IMR-90 (cell line): Measurements from ENCODE around the gene AGPS. TPM values are rescaled to one million over a fixed set of nuclear protein-coding genes. Genes with fewer than 3 reads are reported as not detected.

ENCODE experiments used
- ATAC-seq: fragments of 200-7000 bp; cut with Tn5 transposase; 2 replicates; pipeline ENCODE4 v1.9.1; 2020; ENCODE audit warnings: low read depth, mild to moderate bottlenecking, moderate library complexity
- BruUV-seq: library from RNA; stranded (reverse); fragments of 400-500 nt; replicated peaks from 2 replicates; lab custom pipeline; 2021; lab: Mats Ljungman, UMichigan
- CTCF ChIA-PET: fragments of 300-600 bp; formaldehyde crosslinking; extraction: SDS; loops from one replicate; lab custom pipeline; 2021; ENCODE audit warnings: antibody characterized with exemption; lab: Yijun Ruan, JAX
- POLR2A ChIA-PET: fragments of 300-600 bp; sonication (Branson Sonifier 250); formaldehyde crosslinking; loops from one replicate; lab custom pipeline; 2022; ENCODE audit warnings: antibody characterized with exemption; ENCODE audit not compliant: unreplicated experiment; lab: Charles Lee
- DNase-seq: peaks from one replicate; pipeline ENCODE4 v3.0.0; 2013
- H2AFZ ChIP-seq: replicated peaks from 2 replicates; pipeline ENCODE3; 2013; ENCODE audit warnings: low read length, mild to moderate bottlenecking; ENCODE audit not compliant: poor library complexity
- H2AK5ac ChIP-seq: 2 replicates; pipeline ENCODE4 v1.6.1; 2013; ENCODE audit warnings: low read depth, low read length, inconsistent platforms
- H2AK9ac ChIP-seq: replicated peaks from 2 replicates; pipeline ENCODE3; 2013; ENCODE audit warnings: mild to moderate bottlenecking, low read depth, low read length, moderate library complexity; ENCODE audit not compliant: poor library complexity
- H2BK120ac ChIP-seq: 2 replicates; pipeline ENCODE4 v1.6.1; 2013; ENCODE audit warnings: low read depth, low read length, inconsistent platforms
- H2BK15ac ChIP-seq: 3 replicates; pipeline ENCODE4 v1.6.1; 2013; ENCODE audit warnings: low read depth, low read length, inconsistent platforms
- H2BK20ac ChIP-seq: 2 replicates; pipeline ENCODE4 v1.6.1; 2013; ENCODE audit warnings: low read depth, mild to moderate bottlenecking, inconsistent platforms, low read length, moderate library complexity
- H2BK5ac ChIP-seq: 2 replicates; pipeline ENCODE4 v1.6.1; 2013; ENCODE audit warnings: mild to moderate bottlenecking, low read depth, low read length, inconsistent platforms; ENCODE audit not compliant: poor library complexity, severe bottlenecking
- H3K14ac ChIP-seq: replicated peaks from 2 replicates; pipeline ENCODE4 v1.6.1; 2013; ENCODE audit warnings: low read depth, low read length, inconsistent platforms
- H3K18ac ChIP-seq: 2 replicates; pipeline ENCODE4 v1.6.1; 2013; ENCODE audit warnings: low read depth, low read length, control low read depth
- H3K23ac ChIP-seq: 2 replicates; pipeline ENCODE4 v1.6.1; 2013; ENCODE audit warnings: low read depth, low read length, inconsistent platforms
- H3K27ac ChIP-seq: 2 replicates; pipeline ENCODE4 v1.5.1; 2013; ENCODE audit warnings: mild to moderate bottlenecking, control low read depth, low read length; ENCODE audit not compliant: insufficient read depth
- H3K27me3 ChIP-seq: 2 replicates; pipeline ENCODE4 v1.6.1; 2013; ENCODE audit warnings: low read length; ENCODE audit not compliant: control insufficient read depth, insufficient read depth
- H3K36me3 ChIP-seq: 2 replicates; pipeline ENCODE4 v1.6.1; 2013; ENCODE audit warnings: low read length, mixed read lengths; ENCODE audit not compliant: control insufficient read depth, insufficient read depth
- H3K4ac ChIP-seq: 2 replicates; pipeline ENCODE4 v1.6.1; 2013; ENCODE audit warnings: low read depth, low read length, inconsistent platforms
- H3K4me1 ChIP-seq: 2 replicates; pipeline ENCODE4 v1.6.1; 2013; ENCODE audit warnings: low read length, mixed read lengths; ENCODE audit not compliant: control insufficient read depth, insufficient read depth
- H3K4me2 ChIP-seq: 2 replicates; pipeline ENCODE4 v1.6.1; 2013; ENCODE audit warnings: low read depth, mild to moderate bottlenecking, control low read depth, low read length, moderate library complexity
- H3K4me3 ChIP-seq: 2 replicates; pipeline ENCODE4 v1.5.1; 2013; ENCODE audit warnings: low read depth, mild to moderate bottlenecking, control low read depth, low read length, moderate library complexity; ENCODE audit not compliant: insufficient read depth
- H3K56ac ChIP-seq: 2 replicates; pipeline ENCODE4 v1.6.1; 2013; ENCODE audit warnings: low read length, inconsistent platforms; ENCODE audit not compliant: insufficient read depth; ENCODE audit errors: extremely low read depth
- H3K79me1 ChIP-seq, 2 experiments: 2 replicates each; pipeline ENCODE4 v1.6.1; 2013; ENCODE audit warnings: low read length in 2 of 2, inconsistent platforms in 1 of 2, low read depth in 1 of 2
- H3K9ac ChIP-seq: 2 replicates; pipeline ENCODE4 v1.6.1; 2013; ENCODE audit warnings: low read depth, low read length, control low read depth
- H3K9me1 ChIP-seq: 2 replicates; pipeline ENCODE4 v1.6.1; 2013; ENCODE audit warnings: low read length, inconsistent platforms; ENCODE audit not compliant: insufficient read depth
- H3K9me3 ChIP-seq: 2 replicates; pipeline ENCODE4 v1.6.1; 2013; ENCODE audit warnings: low read length; ENCODE audit not compliant: control insufficient read depth, insufficient read depth
- H4K20me1 ChIP-seq: 2 replicates; pipeline ENCODE4 v1.6.1; 2013; ENCODE audit warnings: low read length, inconsistent platforms; ENCODE audit not compliant: insufficient read depth
- H4K5ac ChIP-seq: 2 replicates; pipeline ENCODE4 v1.6.1; 2013; ENCODE audit warnings: mild to moderate bottlenecking, low read depth, low read length, control low read depth
- H4K8ac ChIP-seq, 2 experiments: 2 replicates each; pipeline ENCODE4 v1.6.1; 2013; ENCODE audit warnings: low read depth in 2 of 2, low read length in 2 of 2, control low read depth in 1 of 2, inconsistent platforms in 1 of 2
- H4K91ac ChIP-seq: 2 replicates; pipeline ENCODE4 v1.6.1; 2013; ENCODE audit warnings: low read depth, low read length, inconsistent platforms; ENCODE audit not compliant: insufficient read depth
- CEBPB ChIP-seq: IDR thresholded peaks from 2 replicates; pipeline ENCODE4 v1.6.1; 2012; ENCODE audit warnings: low read depth, low read length, improper control_type of control experiment
- CHD1 ChIP-seq: IDR thresholded peaks from 2 replicates; pipeline ENCODE4 v1.6.1; 2012; ENCODE audit warnings: low read depth, low read length, improper control_type of control experiment
- FOS ChIP-seq: fragments of 150-350 bp; IDR thresholded peaks from 2 replicates; pipeline ENCODE4 v1.6.1; 2016; ENCODE audit warnings: low read depth, low read length
- MAFK ChIP-seq: IDR thresholded peaks from 2 replicates; pipeline ENCODE4 v1.6.1; 2012; ENCODE audit warnings: low read depth, low read length, improper control_type of control experiment
- MXI1 ChIP-seq: IDR thresholded peaks from 2 replicates; pipeline ENCODE4 v1.6.1; 2012; ENCODE audit warnings: low read depth, mild to moderate bottlenecking, low read length, moderate library complexity, borderline replicate concordance
- NFE2L2 ChIP-seq: fragments of 150-350 bp; IDR thresholded peaks from 2 replicates; pipeline ENCODE4 v1.6.1; 2016; ENCODE audit warnings: low read depth, mild to moderate bottlenecking, low read length
- POLR2A ChIP-seq: IDR thresholded peaks from 2 replicates; pipeline ENCODE4 v1.6.1; 2012; ENCODE audit warnings: mild to moderate bottlenecking, low read depth, low read length
- RAD21 ChIP-seq: IDR thresholded peaks from 2 replicates; pipeline ENCODE4 v1.6.1; 2012; ENCODE audit warnings: low read length, improper control_type of control experiment
- RCOR1 ChIP-seq: IDR thresholded peaks from 2 replicates; pipeline ENCODE4 v1.6.1; 2012; ENCODE audit warnings: mild to moderate bottlenecking, low read length, improper control_type of control experiment; ENCODE audit not compliant: insufficient replicate concordance
- RFX5 ChIP-seq: IDR thresholded peaks from 2 replicates; pipeline ENCODE4 v1.8.0; 2012; ENCODE audit warnings: low read depth, mild to moderate bottlenecking, low read length, moderate library complexity
- WGBS, 2 experiments: methylation state at CpG; one replicate each; pipeline versions ENCODE4 v1.1.5 to v1.1.7; 2013; ENCODE audit warnings: missing lambda C conversion rate in 2 of 2; ENCODE audit not compliant: insufficient read length in 1 of 2; ENCODE audit errors: extremely low coverage in 2 of 2; 5-methylcytosine and 5-hydroxymethylcytosine counted together
- dilution Hi-C: fragments of 300-500 bp; cut with HindIII; formaldehyde crosslinking; loops from one replicate; pipeline ENCODE4 v1.14.3; 2018; ENCODE audit warnings: low sequenced_read_pairs; ENCODE audit not compliant: unreplicated experiment
- in situ Hi-C: fragments of 300-500 bp; cut with MboI; formaldehyde crosslinking; loops from 3 replicates; pipeline ENCODE4 v1.14.3; 2019; ENCODE audit warnings: low sequenced_read_pairs, inconsistent platforms, mixed read lengths
- intact Hi-C: fragments of 100-400 bp; cut with micrococcal nuclease; formaldehyde crosslinking; loops from 2 replicates; pipeline ENCODE4 v1.10.0; 2022
- polyA plus RNA-seq, 3 experiments: library from polyadenylated mRNA; depleted of rRNA; stranded (reverse); fragments of >200 nt; gene quantifications; 2 replicates each; pipeline ENCODE4 v1.2.3, GENCODE V29; 2012; ENCODE audit warnings: low replicate concordance in 1 of 3
- total RNA-seq: library from RNA; depleted of rRNA; stranded (reverse); fragments of >200 nt; gene quantifications from 2 replicates; pipeline ENCODE4 v1.2.3, GENCODE V29; 2012
- TF ChIP-seq, protein P1 (sequence below): conservative IDR thresholded peaks from 2 replicates; pipeline ENCODE4 v1.5.1; 2012; ENCODE audit warnings: mild to moderate bottlenecking, low read depth, low read length, improper control_type of control experiment
- TF ChIP-seq, protein P2 (sequence below): fragments of 150-350 bp; IDR thresholded peaks from 2 replicates; pipeline ENCODE4 v1.6.1; 2017; ENCODE audit warnings: mild to moderate bottlenecking, antibody characterized with exemption, low read length, low read depth

Gene AGPS
- total and polyA plus RNA-seq, 2 of the 4 experiments (the other 2 are of a cell fraction): 6.6 to 18.6 TPM

DNA sequence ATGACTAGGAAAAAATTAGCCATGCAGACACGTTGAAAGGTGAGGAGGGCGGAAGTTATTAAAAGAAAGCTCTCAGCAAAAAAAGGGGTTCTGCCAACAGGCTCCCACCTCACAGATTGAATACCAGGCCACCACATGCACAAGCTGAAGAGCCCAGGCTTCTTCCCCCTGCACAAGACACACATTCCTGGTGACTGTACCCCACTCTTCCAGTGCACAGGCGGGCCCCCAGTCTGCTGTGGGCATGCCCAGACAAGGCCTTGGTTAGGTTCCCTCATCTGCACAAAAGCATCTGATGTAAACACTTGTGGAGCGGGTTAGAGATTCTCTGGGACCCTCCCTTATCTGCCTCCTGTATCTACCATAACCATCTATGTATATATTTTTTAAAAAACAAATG is 81.7 kb downstream of the AGPS start:
- dilution Hi-C loops: no loop called here
- Histone ChIP-seq H2BK15ac (no peak overlapping the region), H3K27me3 (no peaks in the 10 kb centered on the region), H3K14ac (no peak overlapping the region), H4K91ac (no peak overlapping the region), H3K4me2 (no peak overlapping the region), H2AFZ (no peak overlapping the region), H3K23ac (no peak overlapping the region), H2AK5ac (no peak overlapping the region), H4K5ac (peak overlapping the region; percentile 12; the same call in 1 of the 2 replicates), H3K4ac (0 out of 2 replicates have a peak overlapping the region, but pooled peaks have one; percentile 4), H3K9ac (no peak overlapping the region), H4K20me1 (no peaks in the 10 kb centered on the region), H3K9me3 (no peaks in the 10 kb centered on the region), H2BK5ac (peak overlapping the region; percentile 76), H3K18ac (no peak overlapping the region; the same call in 1 of the 2 replicates), H3K9me1 (no peaks in the 10 kb centered on the region), H2BK120ac (no peak overlapping the region), H3K56ac (no peak overlapping the region), H4K8ac (peak overlapping the region in 1 of 2 experiments; percentile 32; a peak in 2 of 4 replicates), H2BK20ac (no peak overlapping the region), H3K79me1 (peaks cover 4 to 11% of the 10 kb centered on the region in 2 experiments; a peak in 3 of 4 replicates), H3K4me3 (no peak overlapping the region), H3K4me1 (peaks cover 3% of the 10 kb centered on the region), H3K27ac (peak overlapping the region; percentile 50; the same call in 1 of the 2 replicates), H2AK9ac (peak overlapping the region; percentile 81), H3K36me3 (peaks cover 7% of the 10 kb centered on the region; the same call in 1 of the 2 replicates)
- in situ Hi-C loops: no loop called here
- no TSS peak for BruUV-seq
- CTCF ChIA-PET: no interaction called here
- 0 out of 2 replicates have a peak, but pooled peaks have one; percentile 35 for ATAC-seq
- POLR2A ChIA-PET: no interaction called here
- DNase-seq: no peak
- intact Hi-C loops: no loop called here
- no CpG with 5 or more reads among the region's 4 CpGs for WGBS, 2 experiments
- TF ChIP-seq RCOR1 (no peak), MXI1 (no peak), MAFK (no peak), RAD21 (no peak), CEBPB (no peak), FOS (no peak), CHD1 (no peak), POLR2A (no peak), RFX5 (no peak), NFE2L2 (no peak)
- TF ChIP-seq, protein P1, sequence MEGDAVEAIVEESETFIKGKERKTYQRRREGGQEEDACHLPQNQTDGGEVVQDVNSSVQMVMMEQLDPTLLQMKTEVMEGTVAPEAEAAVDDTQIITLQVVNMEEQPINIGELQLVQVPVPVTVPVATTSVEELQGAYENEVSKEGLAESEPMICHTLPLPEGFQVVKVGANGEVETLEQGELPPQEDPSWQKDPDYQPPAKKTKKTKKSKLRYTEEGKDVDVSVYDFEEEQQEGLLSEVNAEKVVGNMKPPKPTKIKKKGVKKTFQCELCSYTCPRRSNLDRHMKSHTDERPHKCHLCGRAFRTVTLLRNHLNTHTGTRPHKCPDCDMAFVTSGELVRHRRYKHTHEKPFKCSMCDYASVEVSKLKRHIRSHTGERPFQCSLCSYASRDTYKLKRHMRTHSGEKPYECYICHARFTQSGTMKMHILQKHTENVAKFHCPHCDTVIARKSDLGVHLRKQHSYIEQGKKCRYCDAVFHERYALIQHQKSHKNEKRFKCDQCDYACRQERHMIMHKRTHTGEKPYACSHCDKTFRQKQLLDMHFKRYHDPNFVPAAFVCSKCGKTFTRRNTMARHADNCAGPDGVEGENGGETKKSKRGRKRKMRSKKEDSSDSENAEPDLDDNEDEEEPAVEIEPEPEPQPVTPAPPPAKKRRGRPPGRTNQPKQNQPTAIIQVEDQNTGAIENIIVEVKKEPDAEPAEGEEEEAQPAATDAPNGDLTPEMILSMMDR: no peak
- TF ChIP-seq, protein P2, sequence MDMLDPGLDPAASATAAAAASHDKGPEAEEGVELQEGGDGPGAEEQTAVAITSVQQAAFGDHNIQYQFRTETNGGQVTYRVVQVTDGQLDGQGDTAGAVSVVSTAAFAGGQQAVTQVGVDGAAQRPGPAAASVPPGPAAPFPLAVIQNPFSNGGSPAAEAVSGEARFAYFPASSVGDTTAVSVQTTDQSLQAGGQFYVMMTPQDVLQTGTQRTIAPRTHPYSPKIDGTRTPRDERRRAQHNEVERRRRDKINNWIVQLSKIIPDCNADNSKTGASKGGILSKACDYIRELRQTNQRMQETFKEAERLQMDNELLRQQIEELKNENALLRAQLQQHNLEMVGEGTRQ: no peak
